Liver (tissue), 9 donors: Measurements from ENCODE around the gene USP6NL. TPM values are rescaled to one million over a fixed set of nuclear protein-coding genes. Genes with fewer than 3 reads are reported as not detected.
"Not testable (repeated sequence)": the region's sequence is repeated elsewhere in the genome, so short reads cannot be mapped to it uniquely, and the experiment has no call there.

Source experiments
- DNase-seq: peaks from one replicate; pipeline ENCODE4 v3.0.0-alpha.2; 2017; ENCODE audit warnings: low spot score
- H3K27ac ChIP-seq, 2 donors: one replicate each; pipeline ENCODE4 v1.7.0; 2013; ENCODE audit warnings: inconsistent platforms in 2 of 2, low read length in 2 of 2, control low read depth in 1 of 2, low read depth in 1 of 2, mild to moderate bottlenecking in 1 of 2
- H3K27me3 ChIP-seq, 4 donors: one replicate each; pipeline versions ENCODE4 v1.6.1 to v1.7.0; 2013; ENCODE audit warnings: low read length in 3 of 4, inconsistent platforms in 1 of 4, mild to moderate bottlenecking in 1 of 4, moderate library complexity in 1 of 4; ENCODE audit not compliant: control insufficient read depth in 4 of 4, insufficient read depth in 4 of 4
- H3K36me3 ChIP-seq, 4 donors: one replicate each; pipeline versions ENCODE4 v1.6.1 to v1.7.0; 2013; ENCODE audit warnings: low read length in 3 of 4, mild to moderate bottlenecking in 3 of 4, low read depth in 1 of 4, moderate library complexity in 1 of 4; ENCODE audit not compliant: control insufficient read depth in 4 of 4, insufficient read depth in 3 of 4
- H3K4me1 ChIP-seq, 4 donors: one replicate each; pipeline versions ENCODE4 v1.6.1 to v1.7.0; 2013; ENCODE audit warnings: low read length in 3 of 4, mild to moderate bottlenecking in 3 of 4, moderate library complexity in 1 of 4; ENCODE audit not compliant: control insufficient read depth in 4 of 4, insufficient read depth in 4 of 4
- H3K4me3 ChIP-seq, 3 donors: one replicate each; pipeline versions ENCODE4 v1.6.1 to v1.7.0; 2013; ENCODE audit warnings: low read length in 3 of 3, control low read depth in 1 of 3, low read depth in 1 of 3, mild to moderate bottlenecking in 1 of 3
- H3K9ac ChIP-seq, 2 donors: one replicate each; pipeline ENCODE4 v1.7.0; 2013; ENCODE audit warnings: low read length in 2 of 2, mild to moderate bottlenecking in 2 of 2, moderate library complexity in 2 of 2, control low read depth in 1 of 2, low read depth in 1 of 2
- H3K9me3 ChIP-seq, 4 donors: one replicate each; pipeline versions ENCODE4 v1.6.1 to v1.7.0; 2013; ENCODE audit warnings: low read length in 3 of 4; ENCODE audit not compliant: control insufficient read depth in 4 of 4
- CTCF ChIP-seq: fragments of 150-350 bp; IDR thresholded peaks from 2 replicates; pipeline ENCODE4 v1.5.1; 2017; ENCODE audit warnings: improper control_type of control experiment, low read depth, low read length; ENCODE audit not compliant: missing input control
- FOXA1 ChIP-seq: IDR thresholded peaks from 2 replicates; pipeline ENCODE4 v1.6.1; 2016; ENCODE audit warnings: antibody characterized with exemption
- GABPA ChIP-seq, 2 donors: IDR thresholded peaks in 1 of 2; conservative IDR thresholded peaks in 1 of 2; 2 replicates each; pipeline ENCODE4 v1.6.1; 2016; ENCODE audit warnings: antibody characterized with exemption in 2 of 2, mild to moderate bottlenecking in 1 of 2, moderate library complexity in 1 of 2
- HNF4A ChIP-seq, 2 donors: conservative IDR thresholded peaks; 2 replicates each; pipeline ENCODE4 v1.6.1; 2016; ENCODE audit warnings: antibody characterized with exemption in 2 of 2, mild to moderate bottlenecking in 2 of 2
- HNF4G ChIP-seq: IDR thresholded peaks from 2 replicates; pipeline ENCODE4 v1.6.1; 2016; ENCODE audit warnings: antibody characterized with exemption
- JUND ChIP-seq, 2 donors: IDR thresholded peaks; 2 replicates each; pipeline ENCODE4 v1.6.1; 2016; ENCODE audit warnings: antibody characterized with exemption in 2 of 2
- NR2F2 ChIP-seq: IDR thresholded peaks from 2 replicates; pipeline ENCODE4 v1.6.1; 2016; ENCODE audit warnings: antibody characterized with exemption
- RXRA ChIP-seq, 2 donors: IDR thresholded peaks; 2 replicates each; pipeline ENCODE4 v1.6.1; 2017 to 2018; ENCODE audit warnings: antibody characterized with exemption in 2 of 2, mild to moderate bottlenecking in 1 of 2
- SP1 ChIP-seq: IDR thresholded peaks from 2 replicates; pipeline ENCODE4 v1.6.1; 2018; ENCODE audit warnings: antibody characterized with exemption, mild to moderate bottlenecking
- TAF1 ChIP-seq: conservative IDR thresholded peaks from 2 replicates; pipeline ENCODE4 v1.6.1; 2016; ENCODE audit warnings: antibody characterized with exemption, mild to moderate bottlenecking
- ZBTB33 ChIP-seq: IDR thresholded peaks from 2 replicates; pipeline ENCODE4 v1.6.1; 2016; ENCODE audit warnings: antibody characterized with exemption
- WGBS: extraction: QIAGEN DNeasy Blood & Tissue Kit; methylation state at CpG from one replicate; pipeline ENCODE4 v1.1.7; 2013; 5-methylcytosine and 5-hydroxymethylcytosine counted together
- polyA plus RNA-seq, 2 donors: library from polyadenylated mRNA; stranded (reverse) in 1 of 2; unstranded in 1 of 2; fragments of 200-250 nt in 1 of 2; fragments of >200 nt in 1 of 2; fragmentation: Nextera tagmentation in 1 of 2; extraction: Ambion mirVana in 1 of 2; gene quantifications; one replicate each; pipeline versions ENCODE4 v1.2.1 to v1.2.3, GENCODE V29; 2013 to 2015
- total RNA-seq, 2 donors: library from RNA; depleted of rRNA; stranded (reverse); fragments of >200 nt; gene quantifications; one replicate each; pipeline ENCODE4 v1.2.3, GENCODE V29; 2014
- TF ChIP-seq, protein P1 (sequence below): IDR thresholded peaks from 2 replicates; pipeline ENCODE4 v1.6.1; 2016; ENCODE audit warnings: antibody characterized with exemption
- TF ChIP-seq, protein P2 (sequence below): IDR thresholded peaks from 2 replicates; pipeline ENCODE4 v1.6.1; 2016; ENCODE audit warnings: antibody characterized with exemption
- donor health status: healthy.
- donor health status: healthy.
- donor health status: healthy.
- donor health status: healthy.
- donor health status: healthy.

Gene USP6NL
- total and polyA plus RNA-seq, 4 donors, result 3.8 to 15.0 (median 10.2) TPM

GRCh38 chr10:11631291-11631690, 19.8 kb upstream of the USP6NL start:
- H3K9me3 ChIP-seq, result no peaks in the 10 kb centered on the region
- no peak overlapping the region for H3K9ac ChIP-seq
- H3K27ac ChIP-seq, result no peak overlapping the region
- H3K27me3 ChIP-seq, result no peaks in the 10 kb centered on the region
- no peak overlapping the region for H3K4me3 ChIP-seq
- WGBS, result 94% methylated on average over 11 of the region's 11 CpGs
- no peaks in the 10 kb centered on the region for H3K36me3 ChIP-seq
- DNase-seq, result no peak
- TF ChIP-seq, protein P1, sequence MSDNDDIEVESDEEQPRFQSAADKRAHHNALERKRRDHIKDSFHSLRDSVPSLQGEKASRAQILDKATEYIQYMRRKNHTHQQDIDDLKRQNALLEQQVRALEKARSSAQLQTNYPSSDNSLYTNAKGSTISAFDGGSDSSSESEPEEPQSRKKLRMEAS, result no peak
- no peak for TF ChIP-seq RXRA (IDR thresholded peaks at IDR 0.05)
- no peak for TF ChIP-seq ZBTB33
- no peak for TF ChIP-seq SP1
- no peak for TF ChIP-seq FOXA1
- TF ChIP-seq GABPA (IDR thresholded peaks at IDR 0.05 in 1 of 2, conservative IDR thresholded peaks at IDR 0.05 in 1 of 2), result no peak
- no peak for TF ChIP-seq JUND (IDR thresholded peaks at IDR 0.05)
- TF ChIP-seq, protein P2, sequence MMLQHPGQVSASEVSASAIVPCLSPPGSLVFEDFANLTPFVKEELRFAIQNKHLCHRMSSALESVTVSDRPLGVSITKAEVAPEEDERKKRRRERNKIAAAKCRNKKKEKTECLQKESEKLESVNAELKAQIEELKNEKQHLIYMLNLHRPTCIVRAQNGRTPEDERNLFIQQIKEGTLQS, result no peak
- TF ChIP-seq HNF4G, result no peak
- TF ChIP-seq HNF4A (conservative IDR thresholded peaks at IDR 0.05), result no peak
- no peak for TF ChIP-seq NR2F2
- H3K4me1 ChIP-seq, result no peaks in the 10 kb centered on the region

GRCh38 chr10:11629731-11630130, 18.3 kb upstream of the USP6NL start:
- H3K4me3 ChIP-seq, result no peak overlapping the region
- H3K36me3 ChIP-seq, result no peaks in the 10 kb centered on the region
- H3K27ac ChIP-seq, result no peak overlapping the region
- 95% methylated on average over 6 of the region's 6 CpGs for WGBS
- no peak for DNase-seq
- no peak overlapping the region for H3K9ac ChIP-seq
- no peaks in the 10 kb centered on the region for H3K9me3 ChIP-seq
- no peaks in the 10 kb centered on the region for H3K27me3 ChIP-seq
- no peaks in the 10 kb centered on the region for H3K4me1 ChIP-seq
- no peak for TF ChIP-seq CTCF
- TF ChIP-seq TAF1, result no peak
- no peak for TF ChIP-seq NR2F2
- no peak for TF ChIP-seq ZBTB33

DNA sequence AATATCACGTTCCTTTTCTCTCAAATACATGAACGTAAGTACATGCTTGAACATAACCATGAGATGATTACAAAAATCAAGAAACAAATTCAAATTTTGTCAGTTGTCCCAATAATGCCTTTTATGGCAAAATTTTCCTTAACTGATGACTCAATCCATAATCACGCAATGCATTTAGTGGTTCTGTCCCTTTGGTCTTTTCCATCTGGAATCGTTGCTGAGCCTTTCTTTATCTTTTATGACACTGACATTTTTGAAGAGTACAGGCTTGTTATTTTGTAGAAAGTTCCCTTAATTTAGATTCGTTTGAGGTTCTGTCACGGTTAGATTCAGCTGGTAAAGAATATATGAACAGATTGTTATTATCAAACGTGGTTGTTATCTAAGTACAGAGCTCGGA, 16.5 kb upstream of the USP6NL start:
- H3K9me3 ChIP-seq, DNase-seq, H3K27ac ChIP-seq, H3K4me3 ChIP-seq, H3K36me3 ChIP-seq, H3K4me1 ChIP-seq, H3K9ac ChIP-seq, H3K27me3 ChIP-seq: not testable (repeated sequence)
- 90% methylated on average over 8 of the region's 8 CpGs for WGBS
